Endothelial cell (in vitro differentiated cells): Measurements from ENCODE around the gene APH1B. TPM values are rescaled to one million over a fixed set of nuclear protein-coding genes. Genes with fewer than 3 reads are reported as not detected.

Experiments used
- DNase-seq: peaks from one replicate; pipeline ENCODE4 v3.0.0; 2021; ENCODE audit warnings: low spot score
- H3K27ac Mint-ChIP-seq: one replicate; pipeline ENCODE4 v1.8.0; 2021; ENCODE audit warnings: mixed read lengths, inconsistent platforms; ENCODE audit not compliant: unreplicated experiment
- H3K27me3 Mint-ChIP-seq: one replicate; pipeline ENCODE4 v1.8.0; 2021; ENCODE audit warnings: mild to moderate bottlenecking, moderate library complexity, mixed read lengths, inconsistent platforms; ENCODE audit not compliant: unreplicated experiment
- H3K36me3 Mint-ChIP-seq: one replicate; pipeline ENCODE4 v1.8.0; 2021; ENCODE audit warnings: mild to moderate bottlenecking, low read depth, mixed read lengths, inconsistent platforms; ENCODE audit not compliant: unreplicated experiment
- H3K4me1 Mint-ChIP-seq: one replicate; pipeline ENCODE4 v1.8.0; 2021; ENCODE audit warnings: mild to moderate bottlenecking, mixed read lengths, inconsistent platforms; ENCODE audit not compliant: unreplicated experiment
- H3K4me3 Mint-ChIP-seq: one replicate; pipeline ENCODE4 v1.8.0; 2021; ENCODE audit warnings: mild to moderate bottlenecking, mixed read lengths, inconsistent platforms; ENCODE audit not compliant: unreplicated experiment
- H3K9me3 Mint-ChIP-seq: one replicate; pipeline ENCODE4 v1.8.0; 2021; ENCODE audit warnings: mixed read lengths, inconsistent platforms; ENCODE audit not compliant: unreplicated experiment
- total RNA-seq: library from RNA; stranded (reverse); fragmentation: NEBNext Ultra II Directional; extraction: Animal tissue kit (Norgen Biotek cat#: 25700); gene quantifications from one replicate; pipeline ENCODE4 v1.2.1, GENCODE V29; 2021; ENCODE audit not compliant: unreplicated experiment
- TF ChIP-seq, protein P1 (sequence below): fragments of 200-600 bp; sonication (generic); IDR thresholded peaks from one replicate; pipeline ENCODE4 v1.5.0; 2021; ENCODE audit warnings: antibody characterized with exemption; ENCODE audit not compliant: unreplicated experiment

Gene APH1B
- total RNA-seq, 1 donor from 2014 or later, result 26.3 TPM

DNA sequence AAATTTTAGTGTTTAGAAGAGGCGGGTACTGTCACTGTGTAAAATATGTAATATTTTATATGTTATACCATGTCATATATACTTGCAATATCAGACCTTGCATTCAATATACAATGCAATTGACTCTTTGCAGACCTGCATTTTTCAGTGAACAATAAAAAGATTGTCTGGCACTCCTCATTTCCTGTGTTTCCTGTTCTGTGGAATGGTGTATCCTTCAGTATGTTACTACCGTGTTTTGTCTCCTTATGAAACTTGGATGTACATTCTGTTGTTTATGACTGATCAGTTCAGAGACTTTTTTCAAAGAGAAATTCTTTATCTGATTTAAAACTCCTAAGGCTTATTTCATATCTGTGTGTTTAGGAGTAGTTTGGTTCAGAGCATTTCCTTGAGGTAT lies 31.5 kb downstream of the APH1B start:
- Mint-ChIP-seq H3K4me3 (no peak overlapping the region), H3K27ac (peak overlapping the region; percentile 20), H3K36me3 (peaks cover 5% of the 10 kb centered on the region), H3K27me3 (no peaks in the 10 kb centered on the region), H3K4me1 (peaks cover 9% of the 10 kb centered on the region), H3K9me3 (no peaks in the 10 kb centered on the region)
- no peak for DNase-seq
- TF ChIP-seq, protein P1, sequence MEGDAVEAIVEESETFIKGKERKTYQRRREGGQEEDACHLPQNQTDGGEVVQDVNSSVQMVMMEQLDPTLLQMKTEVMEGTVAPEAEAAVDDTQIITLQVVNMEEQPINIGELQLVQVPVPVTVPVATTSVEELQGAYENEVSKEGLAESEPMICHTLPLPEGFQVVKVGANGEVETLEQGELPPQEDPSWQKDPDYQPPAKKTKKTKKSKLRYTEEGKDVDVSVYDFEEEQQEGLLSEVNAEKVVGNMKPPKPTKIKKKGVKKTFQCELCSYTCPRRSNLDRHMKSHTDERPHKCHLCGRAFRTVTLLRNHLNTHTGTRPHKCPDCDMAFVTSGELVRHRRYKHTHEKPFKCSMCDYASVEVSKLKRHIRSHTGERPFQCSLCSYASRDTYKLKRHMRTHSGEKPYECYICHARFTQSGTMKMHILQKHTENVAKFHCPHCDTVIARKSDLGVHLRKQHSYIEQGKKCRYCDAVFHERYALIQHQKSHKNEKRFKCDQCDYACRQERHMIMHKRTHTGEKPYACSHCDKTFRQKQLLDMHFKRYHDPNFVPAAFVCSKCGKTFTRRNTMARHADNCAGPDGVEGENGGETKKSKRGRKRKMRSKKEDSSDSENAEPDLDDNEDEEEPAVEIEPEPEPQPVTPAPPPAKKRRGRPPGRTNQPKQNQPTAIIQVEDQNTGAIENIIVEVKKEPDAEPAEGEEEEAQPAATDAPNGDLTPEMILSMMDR, result no peak

DNA sequence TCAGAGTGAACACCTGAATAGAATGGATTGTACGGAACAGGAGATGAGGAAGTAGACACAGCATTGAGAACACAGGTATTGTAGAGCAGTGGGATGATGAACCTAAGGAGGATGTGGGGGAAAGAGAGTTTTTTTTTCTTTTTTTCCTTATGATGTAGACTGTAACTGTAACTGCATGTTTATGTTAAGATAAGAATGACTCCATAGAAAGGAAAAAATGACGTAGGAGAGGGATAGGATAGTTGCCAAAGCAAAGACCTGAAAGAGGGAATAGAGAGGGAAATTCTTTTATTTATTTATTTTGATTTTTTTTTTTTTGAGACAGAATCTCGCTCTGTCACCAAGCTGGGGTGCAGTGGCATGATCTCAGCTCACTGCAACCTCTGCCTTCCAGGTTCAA lies 33.2 kb downstream of the APH1B start:
- no peaks in the 10 kb centered on the region for H3K9me3 Mint-ChIP-seq
- TF ChIP-seq, protein P1, result no peak
- DNase-seq, result no peak
- no peaks in the 10 kb centered on the region for H3K27me3 Mint-ChIP-seq
- H3K4me1 Mint-ChIP-seq, result peaks cover 19% of the 10 kb centered on the region
- no peaks in the 10 kb centered on the region for H3K36me3 Mint-ChIP-seq
- no peak overlapping the region for H3K27ac Mint-ChIP-seq
- no peak overlapping the region for H3K4me3 Mint-ChIP-seq

DNA sequence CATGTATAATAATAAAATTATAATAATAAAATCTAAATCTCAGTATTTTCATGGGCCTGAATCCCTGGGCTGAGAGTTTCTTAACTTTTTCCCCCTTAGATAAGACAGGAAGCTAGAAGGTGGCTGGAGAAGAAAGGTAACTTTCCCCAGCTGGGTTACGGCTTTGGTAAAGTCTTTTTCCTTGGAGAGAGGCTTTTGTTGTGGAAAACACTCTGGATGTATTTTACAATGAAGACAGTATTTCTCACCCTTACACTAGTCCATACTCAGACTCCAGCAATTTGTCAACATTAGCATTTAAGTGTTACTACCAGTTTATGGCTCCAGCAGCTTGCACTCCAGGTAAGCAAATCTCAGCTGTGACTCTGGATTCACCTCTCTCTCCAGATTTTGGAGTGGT lies 34.9 kb downstream of the APH1B start:
- Mint-ChIP-seq H3K27me3 (no peaks in the 10 kb centered on the region), H3K27ac (no peak overlapping the region), H3K4me3 (no peak overlapping the region), H3K4me1 (peaks cover 28% of the 10 kb centered on the region), H3K9me3 (no peaks in the 10 kb centered on the region), H3K36me3 (no peaks in the 10 kb centered on the region)
- TF ChIP-seq, protein P1, result no peak
- no peak for DNase-seq

DNA sequence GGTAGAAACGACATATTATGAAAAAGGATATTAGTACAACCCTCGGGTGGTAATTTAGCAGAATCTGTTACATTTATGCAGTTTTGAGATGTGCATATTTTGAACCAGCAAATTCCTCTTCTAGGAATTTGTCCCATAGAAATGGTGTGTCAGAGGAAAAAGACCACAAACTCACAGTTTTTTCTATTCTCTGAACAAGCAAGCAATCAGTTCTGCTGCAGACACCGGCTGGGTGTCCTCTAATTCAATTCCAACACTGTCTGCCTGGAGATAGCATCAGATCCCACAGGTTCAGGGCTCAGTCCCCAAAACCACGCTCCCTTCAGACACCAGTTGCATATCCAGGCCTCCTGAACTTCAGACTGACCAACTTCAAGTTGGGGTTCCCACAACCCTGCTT lies 36.4 kb downstream of the APH1B start:
- peaks cover 28% of the 10 kb centered on the region for H3K4me1 Mint-ChIP-seq
- H3K9me3 Mint-ChIP-seq, result no peaks in the 10 kb centered on the region
- no peak for DNase-seq
- H3K27ac Mint-ChIP-seq, result no peak overlapping the region
- no peaks in the 10 kb centered on the region for H3K27me3 Mint-ChIP-seq
- H3K4me3 Mint-ChIP-seq, result no peak overlapping the region
- TF ChIP-seq, protein P1, result no peak
- peaks cover 3% of the 10 kb centered on the region for H3K36me3 Mint-ChIP-seq

DNA sequence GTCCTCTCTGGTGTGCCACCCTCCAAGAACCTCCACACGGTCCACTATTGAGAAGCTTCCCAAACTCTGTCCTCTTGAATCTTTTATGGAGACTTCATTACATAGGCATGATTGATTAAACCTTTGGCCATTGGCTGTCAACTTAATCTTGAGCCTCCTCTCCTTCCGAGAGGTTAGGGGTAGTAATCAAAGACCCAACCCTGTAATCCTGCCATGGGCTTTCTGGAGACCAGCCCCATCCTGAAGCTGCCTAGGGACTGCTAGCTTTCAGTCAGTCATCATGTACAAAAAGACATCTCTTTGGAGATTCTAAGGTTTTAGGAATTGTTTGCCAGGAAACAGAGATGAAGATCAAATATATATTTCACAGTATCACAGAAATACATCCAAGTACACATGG lies 37.0 kb downstream of the APH1B start:
- H3K36me3 Mint-ChIP-seq, result peaks cover 3% of the 10 kb centered on the region
- no peaks in the 10 kb centered on the region for H3K9me3 Mint-ChIP-seq
- H3K27ac Mint-ChIP-seq, result no peak overlapping the region
- TF ChIP-seq, protein P1, result no peak
- H3K4me1 Mint-ChIP-seq, result peaks cover 23% of the 10 kb centered on the region
- H3K27me3 Mint-ChIP-seq, result no peaks in the 10 kb centered on the region
- H3K4me3 Mint-ChIP-seq, result no peak overlapping the region
- DNase-seq, result no peak
